SK-N-SH treated with all-trans-retinoic acid at 6 μM for 48 hours (cell line): ENCODE data around the gene KCNMB2.
"Not testable (repeated sequence)": the region's sequence is repeated elsewhere in the genome, so short reads cannot be mapped to it uniquely, and the experiment has no call there.

Experiments used
- ATAC-seq: fragments of 200-7000 bp; cut with Tn5 transposase; 3 replicates; pipeline ENCODE4 v1.9.1; 2020; ENCODE audit warnings: mild to moderate bottlenecking, moderate library complexity
- ARNTL ChIP-seq: fragments of 450-650 bp; formaldehyde crosslinking; IDR thresholded peaks from 2 replicates; pipeline ENCODE4 v1.5.0; 2020; ENCODE audit warnings: low read depth, mild to moderate bottlenecking, moderate library complexity, borderline replicate concordance
- BACH2 ChIP-seq: fragments of 250-450 bp; sonication (Bioruptor Pico); IDR thresholded peaks from 2 replicates; pipeline ENCODE4 v1.9.0; 2021; ENCODE audit warnings: mild to moderate bottlenecking, borderline replicate concordance
- CREB5 ChIP-seq: fragments of 250-450 bp; sonication (Bioruptor Pico); IDR thresholded peaks from 2 replicates; pipeline ENCODE4 v1.5.1; 2020; ENCODE audit warnings: low read depth, mild to moderate bottlenecking, moderate library complexity
- CSDC2 ChIP-seq: fragments of 250-450 bp; sonication (Bioruptor Pico); IDR thresholded peaks from 2 replicates; pipeline ENCODE4 v1.5.0; 2020; ENCODE audit warnings: mild to moderate bottlenecking, moderate library complexity
- CSRNP3 ChIP-seq: fragments of 250-450 bp; sonication (Bioruptor Pico); IDR thresholded peaks from 2 replicates; pipeline ENCODE4 v1.5.1; 2021; ENCODE audit warnings: mild to moderate bottlenecking, moderate library complexity
- ESRRG ChIP-seq: fragments of 250-450 bp; sonication (Bioruptor Pico); IDR thresholded peaks from 2 replicates; pipeline ENCODE4 v1.6.1; 2021; ENCODE audit warnings: mild to moderate bottlenecking
- GLIS3 ChIP-seq: fragments of 250-450 bp; sonication (Bioruptor Pico); IDR thresholded peaks from 2 replicates; pipeline ENCODE4 v1.5.0; 2020; ENCODE audit warnings: mild to moderate bottlenecking, moderate library complexity
- ISL1 ChIP-seq: fragments of 250-450 bp; sonication (Bioruptor Pico); IDR thresholded peaks from 2 replicates; pipeline ENCODE4 v2.1.2; 2022; ENCODE audit warnings: mild to moderate bottlenecking, moderate library complexity
- OSR1 ChIP-seq: fragments of 250-450 bp; sonication (Bioruptor Pico); IDR thresholded peaks from 2 replicates; pipeline ENCODE4 v1.8.0; 2022; ENCODE audit warnings: moderate library complexity, mild to moderate bottlenecking, inconsistent platforms
- PPARA ChIP-seq: fragments of 250-450 bp; sonication (Bioruptor Pico); IDR thresholded peaks from 2 replicates; pipeline ENCODE4 v1.5.0; 2020; ENCODE audit warnings: mild to moderate bottlenecking, borderline replicate concordance
- RARB ChIP-seq: fragments of 250-450 bp; sonication (Bioruptor Pico); IDR thresholded peaks from 2 replicates; pipeline ENCODE4 v1.8.0; 2021; ENCODE audit warnings: mild to moderate bottlenecking, moderate library complexity
- SNAI2 ChIP-seq: fragments of 250-450 bp; sonication (Bioruptor Pico); IDR thresholded peaks from 2 replicates; pipeline ENCODE4 v1.5.0; 2020; ENCODE audit warnings: mild to moderate bottlenecking, moderate library complexity
- TCF4 ChIP-seq: fragments of 250-450 bp; sonication (Bioruptor Pico); IDR thresholded peaks from 2 replicates; pipeline ENCODE4 v1.8.0; 2021; ENCODE audit warnings: mild to moderate bottlenecking, moderate library complexity, borderline replicate concordance
- TOX ChIP-seq: fragments of 250-450 bp; sonication (Bioruptor Pico); IDR thresholded peaks from 2 replicates; pipeline ENCODE4 v1.8.0; 2021; ENCODE audit warnings: mild to moderate bottlenecking, moderate library complexity, borderline replicate concordance
- TSHZ2 ChIP-seq: fragments of 250-450 bp; sonication (Bioruptor Pico); IDR thresholded peaks from 2 replicates; pipeline ENCODE4 v1.5.0; 2020; ENCODE audit warnings: mild to moderate bottlenecking, moderate library complexity
- ZC3H10 ChIP-seq: fragments of 250-450 bp; sonication (Bioruptor Pico); IDR thresholded peaks from 2 replicates; pipeline ENCODE4 v1.5.1; 2021; ENCODE audit warnings: mild to moderate bottlenecking, moderate library complexity
- ZFP3 ChIP-seq: fragments of 250-450 bp; sonication (Bioruptor Pico); IDR thresholded peaks from 2 replicates; pipeline ENCODE4 v1.5.0; 2020; ENCODE audit warnings: mild to moderate bottlenecking, moderate library complexity
- ZFP30 ChIP-seq: fragments of 450-650 bp; formaldehyde crosslinking; IDR thresholded peaks from 2 replicates; pipeline ENCODE4 v1.5.0; 2022; ENCODE audit warnings: mild to moderate bottlenecking, moderate library complexity
- ZNF565 ChIP-seq: fragments of 450-650 bp; formaldehyde crosslinking; conservative IDR thresholded peaks from 2 replicates; pipeline ENCODE4 v1.5.0; 2020; ENCODE audit warnings: low read depth, mild to moderate bottlenecking, moderate library complexity
- ZNF70 ChIP-seq: fragments of 450-650 bp; formaldehyde crosslinking; IDR thresholded peaks from 2 replicates; pipeline ENCODE4 v1.5.0; 2020; ENCODE audit warnings: mild to moderate bottlenecking, moderate library complexity
- TF ChIP-seq, protein P1 (sequence below): fragments of 250-450 bp; sonication (Bioruptor Pico); IDR thresholded peaks from 2 replicates; pipeline ENCODE4 v1.8.0; 2021; ENCODE audit warnings: low read depth, mild to moderate bottlenecking, moderate library complexity, borderline replicate concordance
- TF ChIP-seq, protein P2 (sequence below): fragments of 250-450 bp; sonication (Bioruptor Pico); IDR thresholded peaks from 2 replicates; pipeline ENCODE4 v1.8.0; 2020; ENCODE audit warnings: mild to moderate bottlenecking, moderate library complexity, borderline replicate concordance

KCNMB2 gene

DNA sequence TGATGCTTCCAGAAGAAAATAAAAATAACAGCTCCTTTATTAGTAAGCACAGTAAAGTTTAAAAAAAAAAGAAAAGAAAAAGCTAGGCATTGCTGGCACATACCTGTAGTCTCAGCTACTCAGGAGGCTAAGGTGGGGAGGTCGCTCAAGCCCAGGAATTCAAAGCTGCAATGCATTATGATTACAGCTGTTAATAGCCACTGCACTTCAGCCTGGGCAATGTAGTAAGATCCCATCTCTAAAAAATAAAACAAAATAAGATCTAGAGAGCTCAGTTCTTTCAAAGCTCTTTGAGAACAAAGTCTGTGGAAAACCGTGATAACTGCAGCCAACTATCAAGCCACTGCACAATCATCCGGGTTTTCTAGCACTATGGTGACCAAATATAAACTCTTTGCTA, 323.1 kb downstream of the KCNMB2 start:
- no peak for ATAC-seq
- TF ChIP-seq TCF4 (CRISPR knock-in tag) (no peak), RARB (CRISPR knock-in tag) (no peak), OSR1 (no peak), ZNF70 (CRISPR knock-in tag) (no peak), PPARA (no peak), BACH2 (CRISPR knock-in tag) (no peak), TOX (no peak), ZC3H10 (CRISPR knock-in tag) (no peak), ZFP30 (no peak), ARNTL (CRISPR knock-in tag) (no peak), CSRNP3 (no peak), SNAI2 (CRISPR knock-in tag) (no peak), ESRRG (CRISPR knock-in tag) (no peak), GLIS3 (CRISPR knock-in tag) (no peak), CREB5 (CRISPR knock-in tag) (no peak), ZNF565 (CRISPR knock-in tag) (no peak), ISL1 (CRISPR knock-in tag) (no peak)

GRCh38 chr3:178859900-178860436, 323.7 kb downstream of the KCNMB2 start:
- not testable (repeated sequence) for ATAC-seq

DNA sequence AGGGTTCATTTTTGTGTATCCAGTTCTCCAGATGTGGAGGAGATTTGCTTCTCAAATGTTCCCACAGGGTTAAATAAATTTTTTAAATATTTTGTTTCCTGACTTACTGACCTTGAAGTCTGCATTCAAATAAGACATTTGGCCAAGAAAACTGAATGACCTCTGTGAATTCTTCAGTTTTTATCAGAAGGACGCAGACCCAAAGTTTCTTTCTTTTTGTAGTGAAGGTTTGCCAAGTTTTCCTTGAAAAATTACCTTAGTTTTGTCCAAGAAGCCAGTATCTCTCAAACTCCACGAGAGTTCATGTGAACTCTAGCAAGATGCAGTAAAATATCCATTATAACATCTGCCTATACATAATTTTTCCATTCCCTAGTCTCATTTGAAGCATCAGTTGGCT, 332.4 kb downstream of the KCNMB2 start:
- ATAC-seq = no peak
- TF ChIP-seq SNAI2 (CRISPR knock-in tag) (no peak), ZC3H10 (CRISPR knock-in tag) (no peak), ESRRG (CRISPR knock-in tag) (no peak), BACH2 (CRISPR knock-in tag) (no peak), ZFP3 (CRISPR knock-in tag) (no peak), ARNTL (CRISPR knock-in tag) (no peak), ZFP30 (no peak), CSRNP3 (no peak)
- TF ChIP-seq, protein P1, sequence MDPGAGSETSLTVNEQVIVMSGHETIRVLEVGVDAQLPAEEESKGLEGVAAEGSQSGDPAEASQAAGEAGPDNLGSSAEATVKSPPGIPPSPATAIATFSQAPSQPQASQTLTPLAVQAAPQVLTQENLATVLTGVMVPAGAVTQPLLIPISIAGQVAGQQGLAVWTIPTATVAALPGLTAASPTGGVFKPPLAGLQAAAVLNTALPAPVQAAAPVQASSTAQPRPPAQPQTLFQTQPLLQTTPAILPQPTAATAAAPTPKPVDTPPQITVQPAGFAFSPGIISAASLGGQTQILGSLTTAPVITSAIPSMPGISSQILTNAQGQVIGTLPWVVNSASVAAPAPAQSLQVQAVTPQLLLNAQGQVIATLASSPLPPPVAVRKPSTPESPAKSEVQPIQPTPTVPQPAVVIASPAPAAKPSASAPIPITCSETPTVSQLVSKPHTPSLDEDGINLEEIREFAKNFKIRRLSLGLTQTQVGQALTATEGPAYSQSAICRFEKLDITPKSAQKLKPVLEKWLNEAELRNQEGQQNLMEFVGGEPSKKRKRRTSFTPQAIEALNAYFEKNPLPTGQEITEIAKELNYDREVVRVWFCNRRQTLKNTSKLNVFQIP (CRISPR knock-in tag) = no peak
- TF ChIP-seq, protein P2, sequence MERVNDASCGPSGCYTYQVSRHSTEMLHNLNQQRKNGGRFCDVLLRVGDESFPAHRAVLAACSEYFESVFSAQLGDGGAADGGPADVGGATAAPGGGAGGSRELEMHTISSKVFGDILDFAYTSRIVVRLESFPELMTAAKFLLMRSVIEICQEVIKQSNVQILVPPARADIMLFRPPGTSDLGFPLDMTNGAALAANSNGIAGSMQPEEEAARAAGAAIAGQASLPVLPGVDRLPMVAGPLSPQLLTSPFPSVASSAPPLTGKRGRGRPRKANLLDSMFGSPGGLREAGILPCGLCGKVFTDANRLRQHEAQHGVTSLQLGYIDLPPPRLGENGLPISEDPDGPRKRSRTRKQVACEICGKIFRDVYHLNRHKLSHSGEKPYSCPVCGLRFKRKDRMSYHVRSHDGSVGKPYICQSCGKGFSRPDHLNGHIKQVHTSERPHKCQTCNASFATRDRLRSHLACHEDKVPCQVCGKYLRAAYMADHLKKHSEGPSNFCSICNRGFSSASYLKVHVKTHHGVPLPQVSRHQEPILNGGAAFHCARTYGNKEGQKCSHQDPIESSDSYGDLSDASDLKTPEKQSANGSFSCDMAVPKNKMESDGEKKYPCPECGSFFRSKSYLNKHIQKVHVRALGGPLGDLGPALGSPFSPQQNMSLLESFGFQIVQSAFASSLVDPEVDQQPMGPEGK (CRISPR knock-in tag) = no peak

DNA sequence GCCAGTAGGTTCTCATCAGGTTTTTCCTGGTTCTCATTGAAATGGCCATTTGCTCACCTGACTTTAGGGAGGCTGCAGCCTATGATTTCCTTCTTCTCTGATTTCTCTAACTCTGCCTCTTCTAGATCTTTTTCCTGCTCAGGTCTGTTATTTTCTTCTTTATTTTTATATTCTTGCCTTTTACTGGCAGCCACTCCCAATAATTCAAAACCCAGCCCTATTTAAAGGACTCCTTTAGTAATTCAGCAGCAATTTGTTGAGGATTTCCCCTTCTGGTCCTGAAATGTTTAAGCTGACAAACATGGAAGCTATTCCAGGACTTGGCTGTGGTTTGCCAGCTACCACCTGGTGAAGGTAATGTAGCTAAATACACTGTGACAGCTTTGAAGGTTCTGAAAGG, 333.8 kb downstream of the KCNMB2 start:
- ATAC-seq = no peak
- no peak for TF ChIP-seq OSR1
- TF ChIP-seq TSHZ2 = no peak
- TF ChIP-seq, protein P2 (CRISPR knock-in tag) = no peak
- TF ChIP-seq PPARA = no peak
- no peak for TF ChIP-seq ZNF70 (CRISPR knock-in tag)
- TF ChIP-seq BACH2 (CRISPR knock-in tag) = no peak
- TF ChIP-seq TOX = no peak
- no peak for TF ChIP-seq GLIS3 (CRISPR knock-in tag)
- TF ChIP-seq ESRRG (CRISPR knock-in tag) = no peak
- TF ChIP-seq RARB (CRISPR knock-in tag) = no peak
- no peak for TF ChIP-seq ARNTL (CRISPR knock-in tag)
- no peak for TF ChIP-seq CSDC2 (CRISPR knock-in tag)
